Stomach (tissue), 9 donors: ENCODE measurements around the gene EEFSEC. TPM values are rescaled to one million over a fixed set of nuclear protein-coding genes. Genes with fewer than 3 reads are reported as not detected.
A peak's percentile ranks its signal among the peaks of the same experiment; 100 is the strongest.

Experiments
- DNase-seq, 2 donors: peaks; one replicate each; pipeline versions ENCODE4 v3.0.0 to v3.0.0-alpha.2; 2013 to 2019
- H3K27ac ChIP-seq, 5 donors: fragments of 200-600 bp in 4 of 5; sonication (generic) in 4 of 5; one replicate each; pipeline ENCODE4 v1.5.1; 2013 to 2019; ENCODE audit warnings: mild to moderate bottlenecking in 1 of 5, moderate library complexity in 1 of 5
- H3K27me3 ChIP-seq, 3 donors: fragments of 200-600 bp; sonication (generic); one replicate each; pipeline ENCODE4 v1.5.1; 2017 to 2019; ENCODE audit warnings: mixed run types in 1 of 3
- H3K36me3 ChIP-seq, 4 donors: fragments of 200-600 bp; sonication (generic); 1 replicate in 3 of 4; 2 replicates in 1 of 4; pipeline ENCODE4 v1.5.1; 2016 to 2019
- H3K4me1 ChIP-seq, 4 donors: fragments of 200-600 bp; sonication (generic); one replicate each; pipeline ENCODE4 v1.5.1; 2016 to 2019
- H3K4me3 ChIP-seq, 4 donors: fragments of 200-600 bp; sonication (generic) in 3 of 4; one replicate each; pipeline ENCODE4 v1.5.1; 2016 to 2019; ENCODE audit warnings: mild to moderate bottlenecking in 1 of 4
- H3K9me3 ChIP-seq, 4 donors: fragments of 200-600 bp; sonication (generic); one replicate each; pipeline ENCODE4 v1.5.1; 2016 to 2019
- EP300 ChIP-seq: sonication (generic); formaldehyde crosslinking; IDR thresholded peaks from one replicate; pipeline ENCODE4 v1.6.1; 2017; ENCODE audit warnings: antibody characterized with exemption
- POLR2A ChIP-seq, 4 donors: fragments of 450-650 bp; IDR thresholded peaks; one replicate each; pipeline ENCODE4 v1.6.1; 2016; ENCODE audit warnings: antibody characterized with exemption in 4 of 4, control low read depth in 2 of 4, mild to moderate bottlenecking in 1 of 4, moderate library complexity in 1 of 4
- POLR2AphosphoS5 ChIP-seq, 3 donors: sonication (generic); formaldehyde crosslinking; IDR thresholded peaks; one replicate each; pipeline ENCODE4 v1.6.1; 2016; ENCODE audit warnings: antibody characterized with exemption in 3 of 3
- WGBS, 5 donors: extraction: QIAGEN DNeasy Blood & Tissue Kit in 3 of 5; methylation state at CpG; one replicate each; pipeline versions ENCODE4 v1.1.5 to v1.1.7; 2013 to 2018; 5-methylcytosine and 5-hydroxymethylcytosine counted together
- intact Hi-C: fragments of 100-400 bp; cut with DNase I; formaldehyde crosslinking; loops from one replicate; pipeline ENCODE4 v1.15.1; 2023; ENCODE audit warnings: low total_unique reads
- polyA plus RNA-seq, 3 donors: library from polyadenylated mRNA; stranded (reverse); fragments of 200-250 nt; gene quantifications; one replicate each; pipeline ENCODE4 v1.2.3, GENCODE V29; 2013
- total RNA-seq, 5 donors: library from RNA; depleted of rRNA; stranded (reverse); fragments of >200 nt; gene quantifications; one replicate each; pipeline versions ENCODE4 v1.1.0 to v1.2.3, GENCODE V29; 2014 to 2016
- TF ChIP-seq, protein P1 (sequence below), 7 experiments: fragments of 450-650 bp in 4 of 7; fragments of 200-600 bp in 3 of 7; sonication (generic) in 3 of 7; IDR thresholded peaks; one replicate each; pipeline ENCODE4 v1.5.1; 2016 to 2019; ENCODE audit warnings: antibody characterized with exemption in 7 of 7, control low read depth in 2 of 7, mild to moderate bottlenecking in 1 of 7
- donor health status: healthy with polysubstance abuse.
- donor health status: Bipolar disorder and iron deficiency.
- donor health status: healthy.

The EEFSEC gene
- total and polyA plus RNA-seq, 8 donors: 5.0 to 39.1 (median 13.2) TPM

DNA sequence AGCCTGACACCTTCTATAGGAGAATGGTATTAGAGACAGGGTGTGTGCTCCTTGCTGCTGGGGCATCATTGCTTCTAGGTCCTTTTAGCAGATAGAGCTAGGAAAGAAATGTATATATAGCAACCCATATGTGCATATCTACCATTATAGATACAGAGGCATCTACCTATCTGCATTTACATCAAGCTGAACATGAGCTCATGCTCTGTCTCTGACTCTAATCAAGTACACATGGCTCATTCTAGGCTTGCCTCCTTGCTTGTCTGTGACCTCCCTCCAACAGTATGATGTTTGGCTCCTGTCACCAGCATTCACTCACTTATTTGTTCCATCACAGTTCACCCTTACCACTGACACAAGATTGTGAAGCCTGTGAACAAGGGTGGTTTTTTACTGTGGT is 133.4 kb downstream of the EEFSEC start:
- no peak for DNase-seq
- Histone ChIP-seq H3K36me3 (peaks cover 0 to 29% (median 13%) of the 10 kb centered on the region in 4 donors), H3K4me1 (peaks cover 0 to 19% (median 11%) of the 10 kb centered on the region in 4 donors), H3K4me3 (no peak overlapping the region), H3K9me3 (peaks cover 0 to 6% (median 2%) of the 10 kb centered on the region in 4 donors), H3K27me3 (no peaks in the 10 kb centered on the region), H3K27ac (no peak overlapping the region)
- TF ChIP-seq EP300 (no peak), POLR2A (IDR thresholded peaks at IDR 0.05) (no peak), POLR2AphosphoS5 (IDR thresholded peaks at IDR 0.05) (no peak)
- TF ChIP-seq, protein P1, sequence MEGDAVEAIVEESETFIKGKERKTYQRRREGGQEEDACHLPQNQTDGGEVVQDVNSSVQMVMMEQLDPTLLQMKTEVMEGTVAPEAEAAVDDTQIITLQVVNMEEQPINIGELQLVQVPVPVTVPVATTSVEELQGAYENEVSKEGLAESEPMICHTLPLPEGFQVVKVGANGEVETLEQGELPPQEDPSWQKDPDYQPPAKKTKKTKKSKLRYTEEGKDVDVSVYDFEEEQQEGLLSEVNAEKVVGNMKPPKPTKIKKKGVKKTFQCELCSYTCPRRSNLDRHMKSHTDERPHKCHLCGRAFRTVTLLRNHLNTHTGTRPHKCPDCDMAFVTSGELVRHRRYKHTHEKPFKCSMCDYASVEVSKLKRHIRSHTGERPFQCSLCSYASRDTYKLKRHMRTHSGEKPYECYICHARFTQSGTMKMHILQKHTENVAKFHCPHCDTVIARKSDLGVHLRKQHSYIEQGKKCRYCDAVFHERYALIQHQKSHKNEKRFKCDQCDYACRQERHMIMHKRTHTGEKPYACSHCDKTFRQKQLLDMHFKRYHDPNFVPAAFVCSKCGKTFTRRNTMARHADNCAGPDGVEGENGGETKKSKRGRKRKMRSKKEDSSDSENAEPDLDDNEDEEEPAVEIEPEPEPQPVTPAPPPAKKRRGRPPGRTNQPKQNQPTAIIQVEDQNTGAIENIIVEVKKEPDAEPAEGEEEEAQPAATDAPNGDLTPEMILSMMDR (IDR thresholded peaks at IDR 0.05): no peak
- intact Hi-C loops: no loop called here

DNA sequence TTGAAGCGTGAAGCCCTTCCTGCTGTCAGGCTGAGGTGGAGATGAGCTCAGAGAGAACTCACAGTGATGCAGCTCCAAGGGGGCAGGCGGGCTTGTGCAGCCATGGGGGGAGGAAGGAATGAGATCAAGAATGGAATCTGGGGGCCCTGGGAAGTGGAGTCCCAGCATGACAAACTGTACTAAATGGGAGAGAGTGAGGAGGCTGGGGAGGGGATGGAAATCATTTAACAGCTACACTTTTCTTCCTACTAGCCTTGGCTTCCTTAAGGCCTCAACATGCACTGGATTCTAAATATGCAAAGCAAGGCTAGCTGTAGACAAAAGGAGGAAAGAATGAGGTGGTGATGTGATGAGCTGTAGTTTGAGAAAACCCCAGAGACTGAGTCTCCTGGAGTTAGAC is 133.9 kb downstream of the EEFSEC start:
- Histone ChIP-seq H3K4me3 (no peak overlapping the region), H3K9me3 (peaks cover 0 to 6% (median 2%) of the 10 kb centered on the region in 4 donors), H3K27me3 (no peaks in the 10 kb centered on the region), H3K27ac (no peak overlapping the region), H3K4me1 (peaks cover 0 to 13% (median 6%) of the 10 kb centered on the region in 4 donors), H3K36me3 (peaks cover 0 to 29% (median 13%) of the 10 kb centered on the region in 4 donors)
- TF ChIP-seq EP300: no peak
- WGBS, 5 donors: 98 to 100% (median 99%) methylated on average over 2 of the region's 2 CpGs
- peak in 1 of 2 donors; percentile 4 for DNase-seq
- intact Hi-C loops: no loop called here

DNA sequence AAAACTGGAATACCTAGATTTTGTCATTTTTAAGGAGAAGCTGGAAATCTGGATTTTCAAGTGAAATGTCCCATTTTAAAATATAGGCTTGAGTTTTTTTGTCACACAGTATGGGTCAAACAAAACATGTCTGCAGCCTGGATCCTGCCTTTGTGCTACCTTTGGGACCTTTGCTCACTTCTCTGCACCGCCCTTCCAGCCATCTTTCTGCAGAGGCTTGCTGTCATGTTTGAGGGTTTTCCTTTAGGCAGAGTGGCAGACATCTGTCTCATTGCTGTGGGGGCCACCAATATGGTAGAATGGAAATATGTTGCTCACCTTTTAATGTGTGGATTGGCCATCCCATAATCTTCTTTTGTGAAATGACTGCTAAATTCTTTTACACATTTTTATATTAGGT is 136.3 kb downstream of the EEFSEC start:
- no peak for TF ChIP-seq EP300
- no peak for TF ChIP-seq POLR2AphosphoS5 (IDR thresholded peaks at IDR 0.05)
- TF ChIP-seq, protein P1 (IDR thresholded peaks at IDR 0.05): no peak
- TF ChIP-seq POLR2A (IDR thresholded peaks at IDR 0.05): no peak
- Histone ChIP-seq H3K27me3 (no peaks in the 10 kb centered on the region), H3K36me3 (peaks cover 0 to 29% (median 5%) of the 10 kb centered on the region in 4 donors), H3K9me3 (peaks cover 0 to 6% (median 2%) of the 10 kb centered on the region in 4 donors), H3K4me1 (no peaks in the 10 kb centered on the region), H3K4me3 (no peak overlapping the region), H3K27ac (no peak overlapping the region)
- no peak for DNase-seq
- intact Hi-C loops: no loop called here
- 95 to 100% (median 98%) methylated on average over 1 of the region's 1 CpG for WGBS, 5 donors

DNA sequence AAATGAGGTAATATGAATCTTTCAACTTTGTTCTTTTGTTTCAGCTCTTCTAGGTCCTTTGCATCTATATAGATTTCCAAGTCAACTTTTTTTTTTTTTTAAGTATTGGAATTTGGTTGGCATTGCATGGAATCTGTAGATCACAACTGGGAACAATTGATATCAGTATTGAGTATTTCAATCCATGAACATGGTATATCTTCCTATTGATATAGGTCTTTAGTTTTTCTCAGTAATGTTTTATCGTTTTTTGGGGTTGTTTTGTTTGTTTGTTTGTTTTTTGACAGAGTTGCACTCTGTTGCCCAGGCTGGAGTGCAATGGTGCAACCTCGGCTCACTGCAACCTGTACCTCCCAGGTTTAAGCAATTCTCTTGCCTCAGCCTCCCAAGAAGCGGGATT is 137.2 kb downstream of the EEFSEC start:
- 92 to 97% (median 97%) methylated on average over 3 of the region's 3 CpGs for WGBS, 5 donors
- no peak overlapping the region for H3K4me3 ChIP-seq
- H3K9me3 ChIP-seq: peaks cover 0 to 6% (median 2%) of the 10 kb centered on the region in 4 donors
- H3K27me3 ChIP-seq: no peaks in the 10 kb centered on the region
- DNase-seq: no peak
- no peak overlapping the region for H3K27ac ChIP-seq
- peaks cover 0 to 29% (median 5%) of the 10 kb centered on the region in 4 donors for H3K36me3 ChIP-seq
- intact Hi-C loops: no loop called here
- TF ChIP-seq, protein P1 (IDR thresholded peaks at IDR 0.05): no peak
- TF ChIP-seq POLR2A (IDR thresholded peaks at IDR 0.05): no peak
- no peaks in the 10 kb centered on the region for H3K4me1 ChIP-seq

DNA sequence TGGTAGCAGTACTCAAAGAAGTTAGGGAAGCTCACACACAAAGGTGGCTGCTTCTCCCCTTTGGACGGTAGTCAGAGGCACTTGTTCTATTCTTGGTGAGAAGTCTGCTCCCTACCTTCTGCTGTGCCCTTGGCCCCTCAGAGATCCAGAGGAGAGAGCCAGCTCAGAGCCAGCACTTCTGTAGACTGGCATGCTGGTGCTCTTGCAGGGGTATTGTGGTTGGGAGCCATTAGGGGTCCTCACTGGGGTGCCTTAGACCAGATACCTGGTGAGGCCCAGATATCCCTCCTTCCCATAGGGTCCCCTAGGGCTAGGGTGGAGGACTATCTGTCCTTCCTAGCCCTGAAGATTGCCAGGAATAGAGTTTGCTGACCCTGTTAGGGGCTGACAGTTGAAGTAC is 140.6 kb downstream of the EEFSEC start:
- DNase-seq: peak in 1 of 2 donors; percentile 0
- peaks cover 0 to 6% (median 2%) of the 10 kb centered on the region in 4 donors for H3K9me3 ChIP-seq
- TF ChIP-seq POLR2AphosphoS5 (IDR thresholded peaks at IDR 0.05) (no peak), POLR2A (IDR thresholded peaks at IDR 0.05) (no peak), EP300 (no peak)
- TF ChIP-seq, protein P1 (IDR thresholded peaks at IDR 0.05): no peak
- H3K4me1 ChIP-seq: no peaks in the 10 kb centered on the region
- H3K27ac ChIP-seq: no peak overlapping the region
- no peaks in the 10 kb centered on the region for H3K27me3 ChIP-seq
- H3K36me3 ChIP-seq: peaks cover 0 to 13% (median 3%) of the 10 kb centered on the region in 4 donors
- no peak overlapping the region for H3K4me3 ChIP-seq
- WGBS, 5 donors: 88 to 100% (median 93%) methylated on average over 1 of the region's 1 CpG
- intact Hi-C loops: no loop called here
